Measurements from ENCODE around the gene SMARCD1.
"Not testable (repeated sequence)": the region's sequence is repeated elsewhere in the genome, so short reads cannot be mapped to it uniquely, and the experiment has no call there.

The SMARCD1 gene

GRCh38 chr12:50078281-50078680 lies 6.9 kb upstream of the SMARCD1 start:
- DNase-seq: no peak

GRCh38 chr12:50079771-50080170 lies 5.4 kb upstream of the SMARCD1 start:
- DNase-seq: no peak

- no peak for DNase-seq
Measured at GRCh38 chr12:50081096-50081808, 3.9 kb upstream of the SMARCD1 start.

GRCh38 chr12:50082644-50083043 lies 2.5 kb upstream of the SMARCD1 start:
- no peak for DNase-seq

GRCh38 chr12:50083301-50083700 lies 1.8 kb upstream of the SMARCD1 start:
- no peak for DNase-seq

GRCh38 chr12:50084409-50084774 lies 750 bp upstream of the SMARCD1 start:
- DNase-seq: not testable (repeated sequence)

- no peak for DNase-seq
Measured at GRCh38 chr12:50085615-50086072, 502 bp downstream of the SMARCD1 start.

GRCh38 chr12:50086148-50086547 lies 1.0 kb downstream of the SMARCD1 start:
- DNase-seq: no peak

- no peak for DNase-seq
Measured at GRCh38 chr12:50087151-50087550, 2.0 kb downstream of the SMARCD1 start.

- no peak for DNase-seq
Measured at GRCh38 chr12:50087995-50088394, 2.9 kb downstream of the SMARCD1 start.

GRCh38 chr12:50088577-50089335 lies 3.6 kb downstream of the SMARCD1 start:
- DNase-seq: peak; percentile 54

- DNase-seq: no peak
Measured at GRCh38 chr12:50089730-50090129, 4.6 kb downstream of the SMARCD1 start.

GRCh38 chr12:50090391-50090790 lies 5.2 kb downstream of the SMARCD1 start:
- DNase-seq: no peak

- DNase-seq: no peak
Measured at GRCh38 chr12:50097952-50098351, 12.8 kb downstream of the SMARCD1 start.

- no peak for DNase-seq
Measured at GRCh38 chr12:50099302-50100008, 14.3 kb downstream of the SMARCD1 start.

- DNase-seq: no peak
Measured at GRCh38 chr12:50100561-50100960, 15.4 kb downstream of the SMARCD1 start.

GRCh38 chr12:50101663-50102062 lies 16.5 kb downstream of the SMARCD1 start:
- no peak for DNase-seq

- no peak for DNase-seq
Measured at GRCh38 chr12:50102131-50102531, 17.0 kb downstream of the SMARCD1 start.

- DNase-seq: no peak
Measured at GRCh38 chr12:50102646-50103309, 17.6 kb downstream of the SMARCD1 start.

- no peak for DNase-seq
Measured at GRCh38 chr12:50103351-50103750, 18.2 kb downstream of the SMARCD1 start.

- no peak for DNase-seq
Measured at GRCh38 chr12:50103767-50104321, 18.7 kb downstream of the SMARCD1 start, which contains the start of gene GPD1. Gene GPD1, plus strand, starts transcription at chr12:50104008. Its CDS starts 43 bp downstream, at chr12:50104051.

All from activated CD4-positive, alpha-beta T cell treated with anti-CD3 and anti-CD28 coated beads, Interleukin-2, amount 50 U/mL, for 1 hour (primary cell).